SW480 (cell line): Measurements from ENCODE around the gene SPDYC.

Experiments
- DNase-seq: peaks from one replicate; pipeline ENCODE4 v3.0.0-alpha.2; 2016; ENCODE audit warnings: low spot score

Gene SPDYC

GRCh38 chr11:65170058-65170534 lies at the start of gene SPDYC:
Gene SPDYC, plus strand, starts transcription at chr11:65170233. Its CDS starts 1,125 bp downstream, at chr11:65171358.
- DNase-seq: no peak

- DNase-seq: no peak
Observed at GRCh38 chr11:65120831-65121230, 49.2 kb upstream of the SPDYC start.

GRCh38 chr11:65121447-65121864 lies 48.6 kb upstream of the SPDYC start:
- peak; percentile 37 for DNase-seq

- DNase-seq: peak; percentile 98
Observed at GRCh38 chr11:65121865-65122696, 48.0 kb upstream of the SPDYC start, which contains the start of the genes FAU and MRPL49. Gene FAU, minus strand, starts transcription at chr11:65122134. Its CDS starts 321 bp downstream, at chr11:65121813. Gene MRPL49, plus strand, starts transcription at chr11:65122321. Its CDS starts 26 bp downstream, at chr11:65122347.

GRCh38 chr11:65124480-65125196 lies 45.4 kb upstream of the SPDYC start:
- DNase-seq: no peak

- no peak for DNase-seq
Observed at GRCh38 chr11:65125197-65126056, 44.6 kb upstream of the SPDYC start.

GRCh38 chr11:65126624-65127274 lies 43.3 kb upstream of the SPDYC start:
- no peak for DNase-seq

GRCh38 chr11:65127473-65128181 lies 42.4 kb upstream of the SPDYC start:
- no peak for DNase-seq

- no peak for DNase-seq
Observed at GRCh38 chr11:65128182-65129145, 41.6 kb upstream of the SPDYC start.

- DNase-seq: no peak
Observed at GRCh38 chr11:65129649-65130441, 40.2 kb upstream of the SPDYC start.

- DNase-seq: no peak
Observed at GRCh38 chr11:65130631-65131416, 39.2 kb upstream of the SPDYC start.

- no peak for DNase-seq
Observed at GRCh38 chr11:65131417-65131776, 38.6 kb upstream of the SPDYC start.

- no peak for DNase-seq
Observed at GRCh38 chr11:65131895-65132237, 38.2 kb upstream of the SPDYC start.

- DNase-seq: no peak
Observed at GRCh38 chr11:65132238-65132987, 37.6 kb upstream of the SPDYC start.

- DNase-seq: peak; percentile 67
Observed at GRCh38 chr11:65132988-65133700, 36.9 kb upstream of the SPDYC start.

- DNase-seq: no peak
Observed at GRCh38 chr11:65133724-65134123, 36.3 kb upstream of the SPDYC start.
